K562 (cell line): Measurements from ENCODE around the gene MSL2. TPM values are rescaled to one million over a fixed set of nuclear protein-coding genes. Genes with fewer than 3 reads are reported as not detected.
A peak's percentile ranks its signal among the peaks of the same experiment; 100 is the strongest.

Source experiments
- ATF1 ChIP-seq, 2 experiments: fragments of 450-650 bp in 1 of 2; IDR thresholded peaks; 2 replicates each; pipeline ENCODE4 v1.6.1; 2016; ENCODE audit warnings: missing compliant biosample characterization in 1 of 2, missing genetic modification characterization in 1 of 2
- BCL6 ChIP-seq: fragments of 250-450 bp; sonication (Bioruptor Pico); IDR thresholded peaks from 2 replicates; pipeline ENCODE4 v1.4.0; 2020
- CEBPZ ChIP-seq: fragments of 150-350 bp; IDR thresholded peaks from 2 replicates; pipeline ENCODE4 v1.6.1; 2014; ENCODE audit warnings: low read depth, mild to moderate bottlenecking, low read length, borderline replicate concordance
- KAT7 ChIP-seq: sonication (generic); formaldehyde crosslinking; IDR thresholded peaks from 2 replicates; pipeline ENCODE4 v1.8.0; 2022; ENCODE audit warnings: missing genetic modification reagents, mild to moderate bottlenecking, borderline replicate concordance
- NEUROD1 ChIP-seq: fragments of 150-350 bp; IDR thresholded peaks from 2 replicates; pipeline ENCODE4 v1.6.1; 2014; ENCODE audit warnings: borderline replicate concordance, low read length, low read depth; ENCODE audit not compliant: partially characterized antibody
- NR3C1 ChIP-seq: sonication (generic); formaldehyde crosslinking; IDR thresholded peaks from 2 replicates; pipeline ENCODE4 v1.8.1; 2022; ENCODE audit warnings: missing genetic modification reagents
- NUFIP1 ChIP-seq: fragments of 450-650 bp; IDR thresholded peaks from 2 replicates; pipeline ENCODE4 v1.6.1; 2018; ENCODE audit not compliant: partially characterized antibody
- PREB ChIP-seq: sonication (generic); formaldehyde crosslinking; IDR thresholded peaks from 2 replicates; pipeline ENCODE4 v1.8.1; 2023; ENCODE audit warnings: mild to moderate bottlenecking, missing genetic modification reagents
- SIN3B ChIP-seq: fragments of 450-650 bp; IDR thresholded peaks from 2 replicates; pipeline ENCODE4 v1.6.1; 2017; ENCODE audit warnings: low read depth, mild to moderate bottlenecking, moderate library complexity
- SMARCB1 ChIP-seq: IDR thresholded peaks from 2 replicates; pipeline ENCODE4 v1.6.1; 2011; ENCODE audit warnings: improper control_type of control experiment, low read depth; ENCODE audit not compliant: insufficient read length
- SPI1 ChIP-seq: IDR thresholded peaks from 2 replicates; pipeline ENCODE4 v1.6.1; 2011; ENCODE audit warnings: low read depth, low read length, control low read depth, borderline replicate concordance
- THRB ChIP-seq: fragments of 450-650 bp; formaldehyde crosslinking; conservative IDR thresholded peaks from 2 replicates; pipeline ENCODE4 v1.4.0; 2022; ENCODE audit warnings: mild to moderate bottlenecking, missing genetic modification characterization
- TOE1 ChIP-seq, 2 experiments: fragments of 450-650 bp in 1 of 2; sonication (generic) in 1 of 2; formaldehyde crosslinking in 1 of 2; IDR thresholded peaks; 2 replicates each; pipeline versions ENCODE4 v1.7.1 to v1.8.0; 2016 to 2022; ENCODE audit warnings: borderline replicate concordance in 2 of 2, mild to moderate bottlenecking in 2 of 2, antibody characterized with exemption in 1 of 2, inconsistent platforms in 1 of 2, low read depth in 1 of 2, missing genetic modification reagents in 1 of 2, moderate library complexity in 1 of 2
- ZNF282 ChIP-seq: sonication (generic); formaldehyde crosslinking; IDR thresholded peaks from 2 replicates; pipeline ENCODE4 v1.8.1; 2023; ENCODE audit warnings: missing genetic modification reagents
- ZNF316 ChIP-seq: fragments of 450-650 bp; IDR thresholded peaks from 2 replicates; pipeline ENCODE4 v1.6.1; 2016
- ZNF655 ChIP-seq: fragments of 250-450 bp; sonication (Bioruptor Pico); IDR thresholded peaks from 2 replicates; pipeline ENCODE4 v1.5.0; 2021
- ZNF766 ChIP-seq: fragments of 200-800 bp; sonication (Bioruptor generic); conservative IDR thresholded peaks from 2 replicates; pipeline ENCODE4 v1.6.1; 2016; ENCODE audit warnings: missing genetic modification characterization, missing compliant biosample characterization
- polyA plus RNA-seq, 8 experiments: library from polyadenylated mRNA; depleted of rRNA in 4 of 8; stranded (reverse) in 5 of 8; unstranded in 3 of 8; fragments of >200 nt; fragmentation: Nextera tagmentation in 2 of 8; fragmentation: Illumina TruSeq in 1 of 8; extraction: Ambion mirVana in 2 of 8; extraction: Trizol in 1 of 8; gene quantifications; 2 replicates each; pipeline versions ENCODE4 v1.2.1 to v1.2.3, GENCODE V29; 2011 to 2014; ENCODE audit warnings: inconsistent platforms in 1 of 8, missing spikeins in 1 of 8
- total RNA-seq, 7 experiments: library from RNA; depleted of rRNA in 6 of 7; stranded (reverse); fragments of >200 nt in 6 of 7; fragmentation: Illumina TruSeq in 2 of 7; extraction: Trizol in 2 of 7; gene quantifications; 2 replicates each; pipeline versions ENCODE4 v1.2.1 to v1.2.3, GENCODE V29; 2011 to 2021; ENCODE audit warnings: low replicate concordance in 1 of 7

The MSL2 gene
- total and polyA plus RNA-seq, 9 of the 15 experiments (the other 6 are each of a cell fraction or from before 2014, with no cell fraction given): 1.9 to 19.9 (median 9.1) TPM

GRCh38 chr3:136196401-136197158, 445 bp upstream of the MSL2 start (continued):
- no peak for TF ChIP-seq ATF1 (CRISPR knock-in tag; IDR thresholded peaks at IDR 0.05)
- peak; percentile 61; the same call in 1 of the 2 replicates for TF ChIP-seq ATF1 (tag; IDR thresholded peaks at IDR 0.05)
- TF ChIP-seq NR3C1 (CRISPR knock-in tag): peak; percentile 88
- peak; percentile 53; the same call in 1 of the 2 replicates for TF ChIP-seq ZNF282
- TF ChIP-seq NUFIP1: no peak
- no peak for TF ChIP-seq CEBPZ
- peak; percentile 86; the same call in 1 of the 2 replicates for TF ChIP-seq KAT7
- peak; percentile 56; the same call in 1 of the 2 replicates for TF ChIP-seq TOE1 (IDR thresholded peaks at IDR 0.05; ENCODE audit: borderline replicate concordance)
- TF ChIP-seq TOE1 (CRISPR knock-in tag; IDR thresholded peaks at IDR 0.05; ENCODE audit: borderline replicate concordance, low read depth): peak; percentile 84; the same call in 1 of the 2 replicates
- TF ChIP-seq SMARCB1: no peak
- TF ChIP-seq ZNF766 (CRISPR knock-in tag): no peak
- TF ChIP-seq PREB: no peak
- no peak for TF ChIP-seq SPI1
- peak; percentile 35 for TF ChIP-seq NEUROD1
- TF ChIP-seq ZNF316: no peak
- peak; percentile 21; the same call in 1 of the 2 replicates for TF ChIP-seq SIN3B
- TF ChIP-seq ZNF655: no peak
- TF ChIP-seq THRB (CRISPR knock-in tag): no peak
- no peak for TF ChIP-seq BCL6 (CRISPR knock-in tag)
